Breast epithelium (tissue), 3 donors: Measurements from ENCODE around the gene TRAF7.
"Not testable (repeated sequence)": the region's sequence is repeated elsewhere in the genome, so short reads cannot be mapped to it uniquely, and the experiment has no call there.

Experiments used
- CTCF ChIP-seq, 3 donors: fragments of 450-650 bp; IDR thresholded peaks; one replicate each; pipeline ENCODE4 v1.5.1; 2016 to 2017; ENCODE audit warnings: antibody characterized with exemption in 3 of 3, mild to moderate bottlenecking in 3 of 3, moderate library complexity in 3 of 3
- POLR2A ChIP-seq: fragments of 450-650 bp; IDR thresholded peaks from one replicate; pipeline ENCODE4 v1.6.1; 2016; ENCODE audit warnings: antibody characterized with exemption, mild to moderate bottlenecking, moderate library complexity
- POLR2AphosphoS5 ChIP-seq, 3 donors: sonication (generic); formaldehyde crosslinking; IDR thresholded peaks; one replicate each; pipeline ENCODE4 v1.6.1; 2017; ENCODE audit warnings: antibody characterized with exemption in 3 of 3

GRCh38 chr16:2129890-2130447 is 25.6 kb upstream of the TRAF7 start:
- TF ChIP-seq CTCF (IDR thresholded peaks at IDR 0.05); POLR2A; POLR2AphosphoS5 (IDR thresholded peaks at IDR 0.05): not testable (repeated sequence)
